Nephron (organoid): Measurements from ENCODE around the gene SH3RF2.

Source experiments
- H3K27ac Mint-ChIP-seq, 3 experiments: 2 replicates each; pipeline ENCODE4 v1.8.0; 2020; ENCODE audit warnings: mixed read lengths in 3 of 3, mild to moderate bottlenecking in 2 of 3, moderate library complexity in 1 of 3
- H3K27me3 Mint-ChIP-seq: 2 replicates; pipeline ENCODE4 v1.8.0; 2021; ENCODE audit warnings: low read depth, mild to moderate bottlenecking, moderate library complexity, mixed read lengths
- H3K36me3 Mint-ChIP-seq: 2 replicates; pipeline ENCODE4 v1.8.0; 2020; ENCODE audit warnings: low read depth, mixed read lengths
- H3K4me1 Mint-ChIP-seq: 2 replicates; pipeline ENCODE4 v1.8.0; 2020; ENCODE audit warnings: mixed read lengths
- H3K4me3 Mint-ChIP-seq, 3 experiments: 2 replicates each; pipeline ENCODE4 v1.8.0; 2020; ENCODE audit warnings: mild to moderate bottlenecking in 3 of 3, mixed read lengths in 3 of 3, moderate library complexity in 2 of 3
- H3K9me3 Mint-ChIP-seq: 2 replicates; pipeline ENCODE4 v1.8.0; 2020; ENCODE audit warnings: mixed read lengths
- CTCF ChIP-seq, 3 experiments: fragments of 200-600 bp; sonication (generic); IDR thresholded peaks; one replicate each; pipeline ENCODE4 v1.5.0; 2021; ENCODE audit warnings: antibody characterized with exemption in 3 of 3; ENCODE audit not compliant: unreplicated experiment in 3 of 3

Gene SH3RF2

GRCh38 chr5:145947581-145947980 lies 11.2 kb downstream of the SH3RF2 start:
- H3K27me3 Mint-ChIP-seq: no peaks in the 10 kb centered on the region
- H3K4me3 Mint-ChIP-seq: no peak overlapping the region
- no peaks in the 10 kb centered on the region for H3K9me3 Mint-ChIP-seq
- peaks cover 11% of the 10 kb centered on the region for H3K4me1 Mint-ChIP-seq
- H3K36me3 Mint-ChIP-seq: no peaks in the 10 kb centered on the region
- no peak overlapping the region for H3K27ac Mint-ChIP-seq
- no peak for TF ChIP-seq CTCF (IDR thresholded peaks at IDR 0.05; ENCODE audit: unreplicated experiment in 3 of 3)

- Mint-ChIP-seq H3K4me3 (no peak overlapping the region), H3K27me3 (no peaks in the 10 kb centered on the region), H3K36me3 (no peaks in the 10 kb centered on the region), H3K27ac (no peak overlapping the region), H3K9me3 (no peaks in the 10 kb centered on the region), H3K4me1 (peaks cover 9% of the 10 kb centered on the region)
- no peak for TF ChIP-seq CTCF (IDR thresholded peaks at IDR 0.05; ENCODE audit: unreplicated experiment in 3 of 3)
These were observed 11.7 kb downstream of the SH3RF2 start for GRCh38 chr5:145948047-145948446.

GRCh38 chr5:145948921-145949320 lies 12.5 kb downstream of the SH3RF2 start:
- no peaks in the 10 kb centered on the region for H3K36me3 Mint-ChIP-seq
- H3K4me1 Mint-ChIP-seq: peaks cover under 1% of the 10 kb centered on the region
- H3K27me3 Mint-ChIP-seq: no peaks in the 10 kb centered on the region
- H3K4me3 Mint-ChIP-seq: no peak overlapping the region
- H3K9me3 Mint-ChIP-seq: no peaks in the 10 kb centered on the region
- no peak overlapping the region for H3K27ac Mint-ChIP-seq
- TF ChIP-seq CTCF (IDR thresholded peaks at IDR 0.05; ENCODE audit: unreplicated experiment in 3 of 3): no peak

- H3K36me3 Mint-ChIP-seq: no peaks in the 10 kb centered on the region
- H3K27ac Mint-ChIP-seq: peak overlapping the region in 1 of 3 experiments; percentile 24
- no peaks in the 10 kb centered on the region for H3K27me3 Mint-ChIP-seq
- H3K4me3 Mint-ChIP-seq: no peak overlapping the region
- H3K9me3 Mint-ChIP-seq: no peaks in the 10 kb centered on the region
- no peak for TF ChIP-seq CTCF (IDR thresholded peaks at IDR 0.05; ENCODE audit: unreplicated experiment in 3 of 3)
- no peaks in the 10 kb centered on the region for H3K4me1 Mint-ChIP-seq
These were observed 13.1 kb downstream of the SH3RF2 start for GRCh38 chr5:145949474-145949873.

GRCh38 chr5:145951071-145951470 lies 14.7 kb downstream of the SH3RF2 start:
- no peaks in the 10 kb centered on the region for H3K36me3 Mint-ChIP-seq
- no peak overlapping the region for H3K4me3 Mint-ChIP-seq
- H3K4me1 Mint-ChIP-seq: no peaks in the 10 kb centered on the region

More at GRCh38 chr5:145951071-145951470, 14.7 kb downstream of the SH3RF2 start:
- Mint-ChIP-seq H3K27ac (peak overlapping the region in 1 of 3 experiments; percentile 5), H3K27me3 (no peaks in the 10 kb centered on the region), H3K9me3 (no peaks in the 10 kb centered on the region)
- TF ChIP-seq CTCF (IDR thresholded peaks at IDR 0.05; ENCODE audit: unreplicated experiment in 3 of 3): no peak
